GM18519 (cell line): ENCODE data around the gene EFCAB9.

Source experiments
- ATAC-seq: cut with Tn5 transposase; IDR thresholded peaks from one replicate; pipeline ENCODE4 v1.9.1; 2021; ENCODE audit warnings: mild to moderate bottlenecking, moderate library complexity; ENCODE audit not compliant: unreplicated experiment, low FRiP score

Gene EFCAB9

DNA sequence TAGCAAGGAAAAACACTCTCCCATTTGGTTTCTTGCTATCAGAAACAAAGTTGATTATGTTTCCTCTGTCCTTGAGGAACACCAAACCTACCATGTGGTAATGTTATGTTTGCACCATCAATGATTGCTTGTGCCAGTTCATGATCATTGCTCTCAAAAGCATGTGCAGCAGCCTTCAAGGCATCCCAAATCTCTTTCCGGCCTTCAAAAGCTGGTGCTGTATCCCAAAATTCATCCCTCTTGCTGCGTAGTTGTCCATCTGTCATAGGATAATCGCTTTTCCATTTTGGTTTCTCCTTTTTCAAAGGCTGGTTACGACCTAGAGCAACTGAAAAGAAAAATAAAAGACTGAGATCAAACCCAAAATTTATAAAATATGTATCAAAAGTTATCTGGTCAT is 40.1 kb downstream of the EFCAB9 start:
- no peak for ATAC-seq

DNA sequence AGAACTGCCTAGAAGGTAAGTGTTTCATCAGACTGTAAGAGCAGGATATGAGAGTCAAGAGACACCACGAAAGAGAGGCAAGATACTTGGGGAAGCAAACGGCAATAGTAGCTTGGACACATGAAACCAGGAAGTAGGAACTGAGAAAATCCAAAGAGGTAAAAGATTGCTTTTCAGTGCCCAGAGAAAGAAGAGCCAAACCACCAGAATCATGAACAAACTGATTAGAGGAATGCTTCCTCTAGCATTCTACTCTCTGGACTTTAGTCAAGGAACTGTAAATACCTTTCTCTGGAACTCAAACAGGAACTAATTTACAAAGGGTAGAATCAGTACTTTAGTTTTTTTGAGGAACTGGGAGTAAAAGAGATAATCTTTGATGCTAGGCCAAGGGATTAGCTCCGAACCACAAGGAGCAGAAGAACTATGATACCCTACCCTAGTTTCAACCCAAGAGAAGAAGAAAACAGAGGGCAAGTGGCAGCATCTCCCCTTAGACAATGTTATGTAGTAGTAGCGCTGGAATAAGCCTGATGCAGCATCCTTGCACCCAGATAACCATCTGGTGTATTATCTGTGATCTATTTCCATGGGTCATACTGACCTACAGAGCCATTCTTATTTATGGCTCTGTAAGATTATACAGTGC is 41.3 kb downstream of the EFCAB9 start:
- ATAC-seq = peak; percentile 70

DNA sequence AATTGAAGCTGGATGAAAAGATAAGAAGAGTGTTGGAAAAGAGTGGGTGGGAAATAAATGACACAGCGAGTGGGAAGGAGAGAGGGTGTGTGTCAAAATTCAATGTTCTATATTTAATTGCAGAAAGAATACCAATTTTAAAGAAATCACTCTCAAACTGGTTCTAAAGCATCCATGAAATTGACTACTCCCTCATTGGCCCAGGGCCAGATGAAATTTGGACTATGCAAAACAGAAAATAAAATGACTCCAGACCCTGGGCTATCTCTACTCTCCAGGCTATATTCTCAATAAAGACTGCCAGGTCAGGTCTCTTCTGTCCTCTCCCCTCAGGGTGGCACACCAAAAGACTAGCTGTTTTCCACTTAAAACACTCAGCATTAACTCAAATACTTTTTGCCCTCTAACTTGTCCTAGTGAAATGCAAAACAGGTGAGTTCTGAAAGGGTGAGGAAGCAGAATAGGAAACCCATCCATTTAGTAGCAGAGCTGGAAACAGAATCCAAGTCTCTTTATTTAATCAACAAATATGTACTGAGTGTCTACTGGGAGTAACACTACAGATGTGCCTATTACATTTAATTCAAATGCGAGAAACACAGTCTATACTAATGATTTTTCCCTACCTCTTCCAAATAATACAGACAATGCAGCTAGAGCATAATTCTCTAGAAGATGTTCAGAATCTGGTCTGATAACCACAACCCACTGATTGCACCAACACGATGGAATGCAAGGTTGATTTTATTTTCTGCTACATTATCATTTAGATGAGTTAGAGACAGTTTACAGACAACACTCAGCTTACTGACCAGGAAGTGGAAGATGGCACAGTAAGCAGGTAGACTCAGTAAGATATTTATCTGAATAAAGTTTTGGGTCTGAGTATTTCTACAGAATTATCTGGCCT is 42.1 kb downstream of the EFCAB9 start:
- ATAC-seq = no peak

DNA sequence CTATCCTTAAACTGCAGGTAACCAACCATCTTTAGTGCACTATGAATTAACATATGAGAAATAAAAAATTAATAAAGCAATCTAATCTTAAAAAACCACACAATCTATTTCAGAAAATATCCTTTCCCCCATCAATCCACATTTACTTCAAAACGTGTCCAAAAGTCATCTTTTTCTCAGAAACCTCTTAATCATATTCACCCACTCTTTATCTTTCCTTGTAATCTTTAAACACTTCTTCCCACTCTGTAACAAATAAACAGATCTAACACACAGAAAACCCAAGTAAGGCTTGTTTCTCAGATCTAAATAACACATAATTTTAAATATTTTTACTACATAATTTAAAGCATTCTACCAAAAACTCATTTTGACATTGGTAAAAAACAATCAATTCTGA is 44.4 kb downstream of the EFCAB9 start:
- ATAC-seq = no peak

DNA sequence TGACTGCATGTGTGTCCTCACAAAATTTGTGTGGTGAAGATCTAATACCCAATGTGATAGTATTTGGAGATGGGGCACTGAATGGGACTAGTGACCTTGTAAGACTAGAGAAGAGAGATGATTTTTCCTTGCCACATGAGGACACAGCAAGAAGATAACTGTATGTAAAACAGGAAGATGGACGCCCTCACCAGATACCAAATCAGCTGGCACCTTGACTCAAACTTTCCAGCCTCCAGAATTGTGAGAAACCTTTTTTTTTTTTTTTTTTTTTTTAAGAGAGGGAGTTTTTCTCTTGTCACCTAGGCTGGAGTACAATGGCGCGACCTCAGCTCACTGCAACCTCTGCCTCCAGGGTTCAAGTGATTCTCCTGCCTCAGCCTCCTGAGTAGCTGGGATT is 49.3 kb downstream of the EFCAB9 start:
- no peak for ATAC-seq

DNA sequence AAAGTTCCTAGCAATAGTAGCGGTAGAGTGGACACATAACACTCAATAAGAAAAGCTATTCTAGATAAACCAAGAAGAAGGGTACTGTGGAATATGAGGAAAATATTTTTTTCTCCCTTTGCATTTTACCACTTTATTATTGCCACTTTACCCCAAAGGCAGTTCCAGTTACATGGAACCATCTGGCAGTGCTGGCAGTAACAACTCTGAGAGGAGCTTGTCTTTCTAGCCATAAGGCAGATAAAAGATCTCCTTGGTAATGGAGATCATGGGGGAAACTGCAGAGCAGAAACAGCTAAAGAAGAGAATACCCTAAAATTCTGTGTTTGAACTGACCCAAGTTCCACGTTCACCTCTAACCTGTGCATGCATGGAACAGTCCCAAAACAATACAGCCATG is 51.1 kb downstream of the EFCAB9 start:
- no peak for ATAC-seq

DNA sequence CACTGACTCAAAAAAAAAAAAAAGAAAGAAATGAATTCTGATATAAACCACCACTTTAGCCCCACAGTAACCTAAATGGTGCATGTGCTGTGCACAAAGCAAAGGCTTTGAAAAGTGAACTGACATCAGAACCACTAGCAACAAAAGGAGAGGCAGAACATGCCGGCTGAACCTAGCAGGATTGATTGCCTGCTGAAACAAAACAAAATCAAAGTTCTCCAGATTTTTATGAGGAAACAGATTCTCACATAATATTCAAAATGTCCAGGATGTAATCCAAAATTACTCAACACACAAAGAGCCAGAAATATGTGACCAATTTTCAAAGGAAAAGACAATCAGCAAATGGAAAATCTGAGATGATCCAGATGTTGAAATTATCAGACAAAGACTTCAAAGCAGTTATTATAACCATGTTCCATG is 51.7 kb downstream of the EFCAB9 start:
- no peak for ATAC-seq

DNA sequence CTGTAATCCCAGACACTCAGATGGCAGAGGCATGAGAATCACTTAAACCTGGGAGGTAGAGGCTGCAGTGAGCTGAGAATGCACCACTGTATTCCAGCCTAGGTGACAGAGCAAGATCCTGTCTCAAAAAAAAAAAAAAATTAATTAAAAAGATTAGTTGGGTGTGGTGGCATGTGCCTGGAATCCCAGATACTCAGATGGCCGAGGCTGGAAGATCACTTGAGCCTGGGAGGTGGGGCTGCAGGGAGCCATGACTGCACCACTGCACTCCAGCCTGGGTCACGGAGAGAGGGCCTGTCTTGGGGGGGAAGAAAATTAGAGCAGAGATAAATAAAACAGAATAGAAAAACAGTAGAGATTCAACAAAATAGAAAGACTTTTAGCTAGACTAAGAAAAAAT is 54.7 kb downstream of the EFCAB9 start:
- ATAC-seq = no peak

DNA sequence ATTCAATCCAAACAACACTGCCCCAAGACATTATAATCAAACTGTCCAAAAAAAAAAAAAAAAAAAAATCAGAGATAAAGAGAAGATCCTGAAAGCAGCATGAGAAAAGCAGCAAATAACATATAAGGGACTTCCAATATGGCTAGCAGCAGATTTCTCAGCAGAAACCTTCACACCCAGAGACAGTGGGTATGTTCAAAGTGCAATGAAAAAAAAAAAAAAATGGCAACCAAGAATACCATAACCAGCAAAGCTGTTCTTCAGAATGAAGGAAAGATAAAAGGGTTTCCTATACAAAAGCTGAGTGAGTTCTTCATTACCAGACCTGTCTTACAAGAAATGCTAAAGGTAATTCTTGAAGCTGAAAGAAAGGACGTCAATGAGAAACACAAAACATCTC is 57.4 kb downstream of the EFCAB9 start:
- no peak for ATAC-seq

DNA sequence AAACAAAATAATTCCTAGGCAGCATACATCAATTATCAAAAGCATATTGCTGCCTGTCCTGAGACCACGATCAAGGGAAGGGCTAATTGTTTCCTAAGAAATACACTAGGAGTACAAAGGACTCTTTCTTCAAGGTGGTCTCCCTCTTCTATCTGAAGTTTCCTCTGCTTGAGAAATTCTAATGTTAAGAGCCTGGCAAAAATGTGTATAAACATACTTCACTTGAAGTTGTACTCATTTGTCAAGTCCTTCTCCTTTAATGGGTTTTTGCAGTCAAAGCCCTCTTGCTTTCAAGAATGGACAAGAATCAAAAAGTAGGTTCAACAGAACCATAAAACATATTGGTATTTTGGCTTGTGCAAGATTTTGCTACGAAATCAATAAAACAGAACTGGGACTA is 58.5 kb downstream of the EFCAB9 start:
- ATAC-seq = no peak
